ENCODE data around the gene C11orf58.

DNA sequence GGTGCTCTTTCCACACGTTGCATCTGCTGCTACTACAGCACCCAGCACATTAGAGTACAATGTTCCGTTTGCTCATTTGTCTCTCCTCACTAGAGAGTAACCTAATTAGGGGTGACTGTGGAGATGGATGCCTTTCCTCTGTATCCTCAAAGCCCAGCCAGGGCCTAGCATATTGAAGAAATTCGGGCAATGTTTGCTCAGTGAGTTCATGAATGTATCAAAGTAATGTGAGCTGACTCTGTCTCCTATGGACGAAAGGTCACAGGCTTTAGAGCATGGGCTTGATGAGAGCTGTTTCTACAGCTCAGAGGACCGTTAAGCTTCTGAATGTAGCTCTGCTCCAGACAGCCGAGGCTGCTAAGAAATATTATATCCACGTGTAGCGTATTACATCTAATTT is 67.5 kb downstream of the C11orf58 start:
- TF ChIP-seq RAD21 (IDR thresholded peaks at IDR 0.05; ENCODE audit: low read depth) (no peak), CREB1 (IDR thresholded peaks at IDR 0.05; ENCODE audit: low read depth) (no peak), YY1 (IDR thresholded peaks at IDR 0.05; ENCODE audit: low read depth) (no peak), EP300 (IDR thresholded peaks at IDR 0.05; ENCODE audit: borderline replicate concordance) (no peak), REST (IDR thresholded peaks at IDR 0.05; ENCODE audit: low read depth) (no peak), TAF1 (IDR thresholded peaks at IDR 0.05; ENCODE audit: low read depth) (no peak), NFIC (IDR thresholded peaks at IDR 0.05) (no peak), CEBPB (IDR thresholded peaks at IDR 0.05) (no peak)
- TF ChIP-seq, protein P1, sequence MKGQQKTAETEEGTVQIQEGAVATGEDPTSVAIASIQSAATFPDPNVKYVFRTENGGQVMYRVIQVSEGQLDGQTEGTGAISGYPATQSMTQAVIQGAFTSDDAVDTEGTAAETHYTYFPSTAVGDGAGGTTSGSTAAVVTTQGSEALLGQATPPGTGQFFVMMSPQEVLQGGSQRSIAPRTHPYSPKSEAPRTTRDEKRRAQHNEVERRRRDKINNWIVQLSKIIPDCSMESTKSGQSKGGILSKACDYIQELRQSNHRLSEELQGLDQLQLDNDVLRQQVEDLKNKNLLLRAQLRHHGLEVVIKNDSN (IDR thresholded peaks at IDR 0.05), result no peak
